ENCODE measurements around the gene BOD1L1.
"Not testable (repeated sequence)": the region's sequence is repeated elsewhere in the genome, so short reads cannot be mapped to it uniquely, and the experiment has no call there.

The BOD1L1 gene

DNA sequence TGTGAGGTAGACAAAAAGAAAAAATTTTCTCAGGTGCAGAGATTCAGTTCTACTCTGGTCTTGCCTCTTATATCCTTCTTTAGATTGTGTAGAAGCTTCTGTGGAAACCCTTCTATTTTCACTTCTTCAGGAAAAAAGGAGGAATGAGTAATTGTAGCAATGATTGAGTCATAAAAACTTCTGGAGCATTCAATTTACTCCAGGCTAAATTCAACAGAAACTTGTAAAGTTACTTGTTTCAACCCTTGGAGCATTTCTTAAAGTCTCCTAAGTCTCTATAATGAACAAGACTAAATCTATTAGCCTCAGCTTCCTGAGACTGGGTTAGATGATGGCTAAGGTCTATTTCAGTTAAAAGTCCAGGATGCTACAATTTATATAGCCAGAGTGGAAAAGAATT lies 29.9 kb downstream of the BOD1L1 start:
- H3K27me3 Mint-ChIP-seq: no peaks in the 10 kb centered on the region
- H3K36me3 Mint-ChIP-seq (ENCODE audit: low read depth): peaks cover 58% of the 10 kb centered on the region

DNA sequence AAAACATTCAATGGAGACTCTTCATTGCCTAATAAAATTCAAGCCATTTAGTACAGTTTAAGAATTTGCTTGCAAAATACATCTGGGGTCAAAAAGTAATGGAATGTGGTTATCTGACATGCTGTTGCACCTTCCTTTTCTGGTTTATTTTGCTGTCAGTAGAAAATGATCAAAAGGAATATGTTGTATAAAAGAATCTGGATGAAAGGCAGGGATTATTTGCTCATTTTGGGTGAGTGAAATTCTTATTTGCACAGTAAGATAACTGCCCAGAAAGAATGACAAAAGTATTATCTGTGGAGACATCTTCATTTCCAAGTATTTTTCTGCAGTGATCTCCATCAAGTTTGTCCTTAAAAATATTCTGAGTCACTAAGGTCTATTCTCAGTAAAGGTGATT lies 30.4 kb downstream of the BOD1L1 start:
- H3K4me3 Mint-ChIP-seq: no peak overlapping the region
- no peaks in the 10 kb centered on the region for H3K27me3 Mint-ChIP-seq
- H3K27ac Mint-ChIP-seq: no peak overlapping the region
- H3K4me1 Mint-ChIP-seq (ENCODE audit: low read depth): peaks cover 11% of the 10 kb centered on the region
- no peaks in the 10 kb centered on the region for H3K9me3 Mint-ChIP-seq
- peaks cover 55% of the 10 kb centered on the region for H3K36me3 Mint-ChIP-seq (ENCODE audit: low read depth)

More for the DNA sequence above, 29.9 kb downstream of the BOD1L1 start:
- H3K9me3 Mint-ChIP-seq: no peaks in the 10 kb centered on the region
- no peak overlapping the region for H3K4me3 Mint-ChIP-seq
- no peak overlapping the region for H3K27ac Mint-ChIP-seq
- H3K4me1 Mint-ChIP-seq (ENCODE audit: low read depth): peaks cover 11% of the 10 kb centered on the region

DNA sequence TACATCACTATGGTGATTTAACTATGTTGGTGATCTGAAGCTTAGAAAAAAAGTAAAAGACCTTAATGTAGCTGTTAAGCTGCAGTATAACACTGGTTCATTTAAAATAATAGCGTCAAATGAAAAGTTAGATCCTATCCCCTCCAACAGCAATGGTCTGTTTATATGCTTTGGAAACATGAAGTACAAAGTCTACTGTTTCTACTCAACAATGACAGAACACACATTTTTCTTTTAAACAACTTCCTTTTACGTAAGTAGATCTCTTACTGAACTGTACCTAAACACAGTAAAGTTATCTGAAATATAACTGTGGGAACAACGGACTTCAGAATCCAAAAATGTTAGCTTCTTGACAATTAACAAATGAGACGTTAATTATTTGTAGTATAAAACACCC lies 35.3 kb downstream of the BOD1L1 start:
- H3K27ac Mint-ChIP-seq: no peak overlapping the region
- H3K9me3 Mint-ChIP-seq: no peaks in the 10 kb centered on the region
- no peaks in the 10 kb centered on the region for H3K4me1 Mint-ChIP-seq (ENCODE audit: low read depth)
- H3K27me3 Mint-ChIP-seq: no peaks in the 10 kb centered on the region
- no peak overlapping the region for H3K4me3 Mint-ChIP-seq
- H3K36me3 Mint-ChIP-seq (ENCODE audit: low read depth): peaks cover 48% of the 10 kb centered on the region

DNA sequence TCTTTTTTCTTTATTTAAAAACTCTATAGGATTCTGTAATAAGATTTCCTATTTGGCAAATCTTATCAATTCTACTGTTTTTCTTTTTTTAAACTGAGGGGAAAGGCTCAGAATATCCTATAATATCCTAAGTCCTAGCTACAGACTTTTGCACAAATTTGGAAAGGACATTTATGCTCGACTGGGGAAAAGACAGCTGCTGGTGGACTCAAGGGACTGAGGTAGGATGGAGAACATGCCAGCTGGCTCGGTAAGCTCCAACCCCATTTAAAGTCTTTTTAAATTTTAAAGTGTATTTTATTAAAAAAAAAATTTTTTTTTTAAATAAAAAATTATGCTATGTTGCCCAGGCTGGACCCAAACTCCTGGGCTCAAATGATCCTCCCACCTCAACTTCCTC lies 36.8 kb downstream of the BOD1L1 start:
- no peak overlapping the region for H3K4me3 Mint-ChIP-seq
- H3K27ac Mint-ChIP-seq: no peak overlapping the region
- H3K36me3 Mint-ChIP-seq (ENCODE audit: low read depth): peaks cover 47% of the 10 kb centered on the region
- no peaks in the 10 kb centered on the region for H3K9me3 Mint-ChIP-seq
- no peaks in the 10 kb centered on the region for H3K27me3 Mint-ChIP-seq
- H3K4me1 Mint-ChIP-seq (ENCODE audit: low read depth): no peaks in the 10 kb centered on the region

DNA sequence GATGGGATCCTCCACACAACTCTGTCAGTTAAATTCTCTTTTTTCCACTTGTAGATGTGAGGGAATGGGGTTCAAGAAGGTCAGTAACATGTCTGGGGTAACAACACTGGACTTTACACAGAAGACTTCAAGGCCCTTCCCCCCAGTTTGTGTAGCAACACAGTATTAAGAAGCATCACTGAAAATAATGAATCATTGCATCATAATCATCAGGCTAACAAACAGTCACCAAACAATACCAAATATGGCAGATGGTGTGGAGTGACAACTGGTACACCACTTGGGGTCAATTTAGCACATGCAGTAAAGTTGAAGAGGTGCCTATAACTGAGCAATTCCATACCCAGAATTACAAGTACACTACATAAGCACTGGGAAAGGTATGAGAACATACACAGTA lies 38.6 kb downstream of the BOD1L1 start:
- H3K27me3 Mint-ChIP-seq: no peaks in the 10 kb centered on the region
- no peaks in the 10 kb centered on the region for H3K9me3 Mint-ChIP-seq
- H3K4me3 Mint-ChIP-seq: no peak overlapping the region
- no peaks in the 10 kb centered on the region for H3K4me1 Mint-ChIP-seq (ENCODE audit: low read depth)
- H3K36me3 Mint-ChIP-seq (ENCODE audit: low read depth): peaks cover 57% of the 10 kb centered on the region
- H3K27ac Mint-ChIP-seq: no peak overlapping the region

DNA sequence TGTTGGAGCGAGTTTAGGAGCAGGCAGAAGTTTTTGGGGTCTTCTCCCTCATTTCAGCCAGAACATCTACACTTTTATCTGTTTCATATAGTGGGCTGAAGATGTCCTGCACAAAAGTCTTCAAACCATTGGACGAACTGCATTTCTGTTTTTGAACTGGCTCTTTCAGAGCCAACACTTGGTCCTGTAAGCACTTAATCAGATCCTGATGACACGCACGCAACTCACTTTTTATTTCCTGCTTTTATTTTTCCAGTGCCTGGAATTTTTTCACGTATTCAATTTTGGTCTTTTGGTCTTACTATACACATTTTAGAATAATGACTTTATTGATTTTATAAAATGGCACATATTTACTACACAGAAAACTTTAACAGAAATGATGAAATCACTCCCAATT lies 43.0 kb downstream of the BOD1L1 start:
- H3K4me3 Mint-ChIP-seq: no peak overlapping the region
- no peaks in the 10 kb centered on the region for H3K27me3 Mint-ChIP-seq
- H3K4me1 Mint-ChIP-seq (ENCODE audit: low read depth): no peaks in the 10 kb centered on the region
- no peak overlapping the region for H3K27ac Mint-ChIP-seq
- no peaks in the 10 kb centered on the region for H3K9me3 Mint-ChIP-seq
- H3K36me3 Mint-ChIP-seq (ENCODE audit: low read depth): peaks cover 66% of the 10 kb centered on the region

DNA sequence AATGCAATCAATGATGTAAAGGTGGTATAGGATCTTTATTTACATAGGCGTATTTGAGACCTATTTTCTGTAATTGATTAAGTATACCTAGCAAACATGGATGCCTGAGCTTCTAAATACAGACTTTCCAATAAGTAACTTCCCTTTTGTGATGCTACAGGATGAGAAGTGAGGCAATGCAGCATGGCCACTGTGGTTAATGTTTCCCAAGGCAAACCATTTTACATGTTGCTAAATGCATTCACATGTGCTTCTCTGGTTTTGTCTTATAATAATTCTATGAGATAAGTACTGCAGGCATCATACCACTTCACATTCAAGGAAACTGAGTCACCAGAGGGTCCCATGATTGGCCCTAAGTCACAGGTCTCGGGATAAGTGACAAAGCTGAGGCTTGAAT lies 47.5 kb downstream of the BOD1L1 start:
- H3K9me3 Mint-ChIP-seq: no peaks in the 10 kb centered on the region
- peaks cover 70% of the 10 kb centered on the region for H3K36me3 Mint-ChIP-seq (ENCODE audit: low read depth)
- H3K4me3 Mint-ChIP-seq: no peak overlapping the region
- no peaks in the 10 kb centered on the region for H3K27me3 Mint-ChIP-seq
- no peaks in the 10 kb centered on the region for H3K4me1 Mint-ChIP-seq (ENCODE audit: low read depth)
- H3K27ac Mint-ChIP-seq: no peak overlapping the region

DNA sequence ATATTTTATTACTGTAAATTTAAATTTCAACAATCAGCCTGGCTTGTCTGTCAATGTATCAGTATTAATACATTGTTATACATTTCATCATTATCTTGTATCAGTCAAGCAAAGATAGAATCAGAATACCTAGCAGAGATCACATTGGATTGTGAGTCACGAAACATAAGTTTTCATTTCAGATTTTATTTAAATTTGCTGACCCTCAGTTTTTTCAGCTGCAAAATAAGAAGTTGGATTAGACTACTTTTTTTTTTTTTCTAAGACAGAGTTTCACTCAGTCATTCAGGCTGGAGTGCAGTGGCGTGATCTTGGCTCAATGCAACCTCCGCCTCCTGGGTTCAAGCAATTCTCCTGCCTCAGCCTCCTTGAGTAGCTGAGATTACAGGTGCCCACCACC lies 49.9 kb downstream of the BOD1L1 start:
- Mint-ChIP-seq H3K27me3 (no peaks in the 10 kb centered on the region), H3K4me3 (no peak overlapping the region), H3K27ac (no peak overlapping the region), H3K36me3 (ENCODE audit: low read depth) (peaks cover 59% of the 10 kb centered on the region), H3K4me1 (ENCODE audit: low read depth) (no peaks in the 10 kb centered on the region), H3K9me3 (no peaks in the 10 kb centered on the region)

DNA sequence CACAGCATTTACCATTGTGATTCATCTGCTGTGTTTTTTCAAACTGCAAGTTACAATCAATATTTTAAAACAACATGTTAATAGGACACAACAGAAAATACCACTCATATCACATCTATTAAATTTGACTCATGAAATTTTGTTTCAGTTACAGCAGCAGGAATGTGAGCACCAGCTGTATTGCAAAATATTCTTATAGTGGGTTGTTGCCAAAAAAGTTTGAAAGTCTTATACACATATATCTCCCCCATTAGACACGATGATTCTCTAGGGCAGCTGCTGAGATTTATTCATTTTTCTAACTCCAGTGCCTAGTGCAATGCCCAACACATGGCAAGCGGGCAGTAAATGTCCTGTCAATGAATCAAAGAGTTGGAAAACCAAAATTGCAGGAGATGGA lies 56.6 kb downstream of the BOD1L1 start:
- H3K27me3 Mint-ChIP-seq: no peaks in the 10 kb centered on the region
- no peaks in the 10 kb centered on the region for H3K4me1 Mint-ChIP-seq (ENCODE audit: low read depth)
- no peak overlapping the region for H3K27ac Mint-ChIP-seq
- peaks cover 54% of the 10 kb centered on the region for H3K36me3 Mint-ChIP-seq (ENCODE audit: low read depth)
- no peaks in the 10 kb centered on the region for H3K9me3 Mint-ChIP-seq
- no peak overlapping the region for H3K4me3 Mint-ChIP-seq

DNA sequence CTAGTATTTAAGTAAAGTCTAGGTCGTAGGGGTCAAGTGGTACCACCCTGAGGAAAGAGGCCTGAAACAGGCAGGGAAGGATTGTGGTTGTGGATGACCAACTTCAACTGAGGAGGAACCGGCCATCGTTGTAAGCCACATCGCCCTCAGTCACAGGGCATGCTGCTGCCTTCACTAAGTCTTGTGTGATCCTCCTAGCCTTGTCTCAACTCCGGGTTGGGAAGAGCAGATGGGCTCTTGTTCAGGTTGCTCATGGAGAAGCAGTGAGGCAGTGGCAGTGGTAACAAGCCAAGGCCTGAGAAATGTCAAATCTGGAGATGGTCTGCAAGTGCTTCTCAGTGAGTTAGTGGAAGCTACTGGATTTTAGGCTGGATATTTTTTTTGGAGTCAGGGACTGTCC lies 60.4 kb downstream of the BOD1L1 start:
- H3K27ac Mint-ChIP-seq: no peak overlapping the region

DNA sequence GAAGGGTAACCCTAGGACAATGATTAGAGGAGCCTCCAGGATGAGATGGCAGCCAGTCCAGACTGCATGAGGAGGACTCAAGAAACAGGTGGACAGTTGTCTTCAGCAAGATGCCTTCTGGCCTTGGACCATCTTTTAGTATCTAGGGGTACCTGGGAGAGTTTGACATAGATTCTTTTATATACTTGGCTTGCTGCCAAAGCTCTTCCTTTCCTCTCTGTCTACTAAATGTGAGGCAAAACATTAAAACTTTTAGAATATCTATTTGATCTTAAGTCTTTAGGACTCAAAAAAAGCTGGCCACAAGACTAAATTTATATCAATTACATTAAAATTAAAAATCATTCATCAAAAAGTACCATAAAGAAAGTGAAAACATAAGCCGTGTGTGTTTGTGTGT lies 64.6 kb downstream of the BOD1L1 start:
- Mint-ChIP-seq H3K4me3 (no peak overlapping the region), H3K27ac (no peak overlapping the region), H3K9me3 (no peaks in the 10 kb centered on the region), H3K27me3 (peaks cover 13% of the 10 kb centered on the region), H3K36me3 (ENCODE audit: low read depth) (peaks cover 20% of the 10 kb centered on the region), H3K4me1 (ENCODE audit: low read depth) (no peaks in the 10 kb centered on the region)

More for the DNA sequence above, 60.4 kb downstream of the BOD1L1 start:
- Mint-ChIP-seq H3K4me1 (ENCODE audit: low read depth) (no peaks in the 10 kb centered on the region), H3K36me3 (ENCODE audit: low read depth) (peaks cover 48% of the 10 kb centered on the region), H3K4me3 (no peak overlapping the region), H3K27me3 (no peaks in the 10 kb centered on the region), H3K9me3 (no peaks in the 10 kb centered on the region)

DNA sequence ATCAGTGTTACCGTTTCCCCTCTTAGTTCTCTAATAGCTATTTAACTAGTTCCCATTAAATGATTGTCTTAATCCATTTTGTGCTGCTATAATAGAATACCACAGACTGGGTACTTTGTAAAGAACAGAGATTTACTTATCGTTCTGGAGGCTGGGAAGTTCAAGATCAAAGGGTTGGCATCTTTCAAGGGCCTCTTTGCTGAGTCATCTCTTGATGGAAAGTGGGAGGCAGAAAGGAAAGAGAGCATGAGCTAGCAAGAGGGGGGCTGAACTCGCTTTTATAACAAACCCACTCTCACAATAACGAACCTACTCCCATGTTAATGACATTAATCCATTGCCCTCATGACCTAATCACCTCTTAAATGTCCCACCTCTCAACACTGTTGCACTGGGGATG lies 65.9 kb downstream of the BOD1L1 start:
- Mint-ChIP-seq H3K27ac (no peak overlapping the region), H3K27me3 (peaks cover 22% of the 10 kb centered on the region), H3K9me3 (no peaks in the 10 kb centered on the region), H3K36me3 (ENCODE audit: low read depth) (peaks cover 11% of the 10 kb centered on the region), H3K4me1 (ENCODE audit: low read depth) (no peaks in the 10 kb centered on the region), H3K4me3 (no peak overlapping the region)

DNA sequence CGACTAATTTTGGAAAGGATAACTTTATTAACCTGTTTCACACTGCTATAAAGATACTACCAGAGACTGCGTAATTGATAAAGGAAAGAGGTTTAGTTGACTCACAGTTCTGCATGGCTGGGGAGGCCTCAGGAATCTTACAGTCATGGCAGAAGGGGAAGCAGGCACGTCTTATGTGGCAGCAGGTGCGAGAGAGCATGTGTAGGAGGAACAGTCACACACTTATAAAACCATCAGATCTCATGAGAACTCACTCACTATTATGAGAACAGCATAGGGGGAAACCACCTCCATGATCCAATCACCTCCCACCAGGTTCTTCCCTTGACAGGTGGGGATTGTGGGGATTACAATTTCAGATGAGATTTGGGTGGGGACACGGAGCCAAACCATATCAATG lies 67.4 kb downstream of the BOD1L1 start:
- not testable (repeated sequence) for H3K4me1 Mint-ChIP-seq (ENCODE audit: low read depth); H3K36me3 Mint-ChIP-seq (ENCODE audit: low read depth); H3K9me3 Mint-ChIP-seq; H3K4me3 Mint-ChIP-seq; H3K27ac Mint-ChIP-seq
- peaks cover 29% of the 10 kb centered on the region for H3K27me3 Mint-ChIP-seq

DNA sequence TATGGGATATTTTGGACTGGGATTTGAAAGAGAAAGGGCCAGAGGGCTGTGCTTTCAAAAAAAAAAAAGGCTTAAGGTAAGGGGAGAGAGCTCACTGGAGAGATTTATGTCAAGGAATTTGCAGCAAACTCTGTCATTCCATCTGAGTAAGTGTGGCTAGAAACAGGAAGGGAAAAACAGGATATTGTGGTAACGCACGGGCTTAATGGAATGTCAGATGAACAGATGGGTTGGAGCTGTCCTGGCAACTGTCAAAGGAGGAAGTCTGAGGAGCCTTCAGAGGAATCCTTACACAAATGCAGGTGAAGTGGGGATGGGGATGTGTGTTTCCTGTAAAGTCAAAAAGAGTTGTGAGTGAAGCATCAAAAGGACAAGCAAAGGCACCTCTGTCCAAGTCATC lies 68.1 kb downstream of the BOD1L1 start:
- Mint-ChIP-seq H3K36me3 (ENCODE audit: low read depth) (no peaks in the 10 kb centered on the region), H3K27ac (no peak overlapping the region), H3K4me3 (no peak overlapping the region), H3K4me1 (ENCODE audit: low read depth) (no peaks in the 10 kb centered on the region), H3K27me3 (peaks cover 29% of the 10 kb centered on the region), H3K9me3 (no peaks in the 10 kb centered on the region)

DNA sequence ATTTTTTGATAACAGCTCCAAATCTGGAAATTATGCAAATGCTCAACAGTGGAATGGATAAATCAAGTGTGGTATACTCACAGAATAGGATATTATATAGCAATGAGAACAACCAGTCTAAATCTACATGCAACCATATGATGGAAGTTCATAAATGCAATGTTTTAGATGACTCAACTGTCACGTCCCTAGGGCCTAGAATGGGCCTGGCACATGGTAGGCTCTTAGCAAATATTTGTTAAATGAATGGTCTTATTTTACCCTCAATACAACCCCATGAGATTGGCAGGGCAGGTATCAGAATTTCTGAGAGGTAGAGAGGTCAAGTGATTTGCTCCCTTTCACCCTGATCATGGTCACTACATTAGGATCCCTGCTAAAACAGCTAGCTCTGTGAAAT lies 68.6 kb downstream of the BOD1L1 start:
- Mint-ChIP-seq H3K36me3 (ENCODE audit: low read depth) (no peaks in the 10 kb centered on the region), H3K27me3 (peaks cover 29% of the 10 kb centered on the region), H3K27ac (no peak overlapping the region), H3K9me3 (no peaks in the 10 kb centered on the region), H3K4me1 (ENCODE audit: low read depth) (no peaks in the 10 kb centered on the region), H3K4me3 (no peak overlapping the region)

DNA sequence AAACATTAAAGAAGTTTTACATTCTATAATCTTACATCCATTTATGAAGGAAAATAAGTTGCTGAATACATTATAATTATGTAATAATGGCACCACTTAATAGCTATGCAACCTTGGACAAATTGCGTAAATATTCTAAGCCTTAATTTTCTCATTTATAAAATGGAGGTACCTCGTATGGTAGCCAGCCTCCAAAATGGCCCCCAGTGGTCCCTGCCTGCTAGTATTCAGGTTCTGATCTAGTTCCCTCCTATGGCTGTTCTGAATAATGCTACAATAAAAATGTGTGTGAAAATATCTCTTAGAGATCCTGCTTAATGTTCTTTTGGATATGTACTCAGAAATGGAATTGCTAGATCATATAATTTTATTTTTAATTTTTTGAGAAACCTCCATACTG lies 72.2 kb downstream of the BOD1L1 start:
- no peaks in the 10 kb centered on the region for H3K36me3 Mint-ChIP-seq (ENCODE audit: low read depth)
- peaks cover 53% of the 10 kb centered on the region for H3K27me3 Mint-ChIP-seq
- H3K9me3 Mint-ChIP-seq: no peaks in the 10 kb centered on the region
- no peak overlapping the region for H3K4me3 Mint-ChIP-seq
- H3K4me1 Mint-ChIP-seq (ENCODE audit: low read depth): no peaks in the 10 kb centered on the region
- no peak overlapping the region for H3K27ac Mint-ChIP-seq

DNA sequence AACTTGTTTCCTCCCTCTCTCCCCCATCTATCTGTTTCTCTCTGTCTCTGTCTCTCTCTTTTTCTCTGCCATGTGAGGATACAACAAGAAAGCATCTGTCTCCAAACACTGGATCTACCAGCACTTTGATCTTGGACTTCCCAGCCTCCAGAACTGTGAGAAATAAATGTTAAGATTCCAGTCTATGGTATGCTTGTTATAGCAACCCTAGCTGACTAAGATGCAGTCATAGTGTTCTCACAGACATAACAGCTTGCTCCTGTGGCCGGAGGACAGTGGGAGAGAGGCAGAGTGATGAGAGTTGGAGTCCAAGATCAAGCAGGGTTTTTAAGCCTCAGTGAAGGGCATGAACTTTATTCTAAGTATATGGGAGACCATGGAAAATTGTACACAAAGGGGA lies 74.4 kb downstream of the BOD1L1 start:
- no peaks in the 10 kb centered on the region for H3K9me3 Mint-ChIP-seq
- H3K36me3 Mint-ChIP-seq (ENCODE audit: low read depth): no peaks in the 10 kb centered on the region
- no peak overlapping the region for H3K4me3 Mint-ChIP-seq
- H3K27ac Mint-ChIP-seq: no peak overlapping the region
- peaks cover 11% of the 10 kb centered on the region for H3K4me1 Mint-ChIP-seq (ENCODE audit: low read depth)
- peaks cover 69% of the 10 kb centered on the region for H3K27me3 Mint-ChIP-seq

All from stimulated activated naive CD8-positive, alpha-beta T cell treated with anti-CD3 and anti-CD28 coated beads, Interleukin-15, Interleukin-2, amounts not matched to agents 100 ng/mL and 50 ng/mL, for 24 hours (primary cell).